GM21381 (cell line): ENCODE results near the gene CFAP57.

Experiments used
- ATAC-seq: cut with Tn5 transposase; IDR thresholded peaks from one replicate; pipeline ENCODE4 v1.9.1; 2021; ENCODE audit warnings: mild to moderate bottlenecking, moderate library complexity; ENCODE audit not compliant: unreplicated experiment

CFAP57 gene

GRCh38 chr1:43253173-43253572 is 81.0 kb downstream of the CFAP57 start:
- no peak for ATAC-seq

- ATAC-seq: no peak
Measured at GRCh38 chr1:43253876-43254275, 81.7 kb downstream of the CFAP57 start.

- ATAC-seq: no peak
Measured at GRCh38 chr1:43255438-43256210, 83.5 kb downstream of the CFAP57 start.

DNA sequence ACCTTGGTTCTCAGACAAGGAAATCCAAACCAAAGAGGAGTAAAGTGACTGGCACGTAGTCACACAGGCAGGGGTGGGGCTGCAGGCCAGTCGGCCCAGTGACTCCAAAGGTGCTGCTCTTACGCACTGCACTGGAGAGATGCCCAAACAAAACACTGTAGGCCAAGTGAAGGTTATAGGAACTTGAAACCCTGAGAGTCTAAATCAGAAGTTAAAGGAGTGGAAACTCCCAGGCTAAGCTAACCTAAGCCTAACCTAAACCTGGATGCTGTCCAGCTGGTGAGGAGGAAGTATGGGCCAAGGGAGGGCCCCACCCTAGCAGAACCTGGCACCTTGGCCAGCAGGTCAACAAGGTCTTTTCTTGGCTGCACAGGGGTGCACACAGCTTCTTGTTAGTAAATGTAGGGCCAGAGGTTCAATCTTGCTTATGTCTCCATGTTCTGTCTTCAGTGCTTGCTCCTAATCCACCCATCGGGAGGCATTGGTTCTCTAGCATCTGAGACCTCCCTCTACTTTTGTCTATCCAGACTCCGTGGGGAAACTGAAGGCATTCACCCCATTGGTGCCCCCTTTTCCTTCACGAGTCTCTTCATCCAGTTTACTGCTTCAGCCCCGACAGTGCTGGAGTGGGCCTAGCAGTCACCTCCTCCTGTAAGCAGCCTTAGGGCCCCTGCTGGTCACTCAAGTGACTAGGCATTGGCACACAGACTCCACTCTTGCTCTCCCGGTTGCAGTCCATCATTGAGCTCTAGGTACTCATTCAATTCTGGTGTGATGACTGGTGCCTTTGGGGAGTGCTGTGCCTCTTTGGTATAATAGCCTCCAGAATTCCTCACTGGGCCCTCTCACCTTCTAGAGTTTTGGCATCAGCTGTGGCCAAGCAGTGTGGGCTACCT is 84.8 kb downstream of the CFAP57 start:
- no peak for ATAC-seq

DNA sequence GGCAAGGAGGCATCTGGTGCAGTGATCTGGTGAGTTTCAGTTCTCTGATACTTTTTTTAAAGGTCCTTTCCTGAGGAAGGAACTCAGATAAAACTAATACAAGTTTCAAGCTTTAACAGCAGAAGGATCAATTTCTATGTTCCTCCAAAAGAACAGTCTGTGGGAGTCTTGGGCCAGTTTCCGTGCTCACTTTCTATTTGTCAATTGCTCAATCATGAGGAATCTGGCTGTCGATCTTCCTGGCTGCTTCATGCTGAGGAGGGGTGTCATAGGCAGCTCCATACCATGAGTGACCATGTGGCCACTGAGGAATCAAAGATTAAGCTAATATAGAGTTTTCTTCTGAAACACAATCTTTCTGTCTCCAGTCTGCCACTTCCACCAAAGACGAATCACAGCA is 86.2 kb downstream of the CFAP57 start:
- ATAC-seq: no peak

DNA sequence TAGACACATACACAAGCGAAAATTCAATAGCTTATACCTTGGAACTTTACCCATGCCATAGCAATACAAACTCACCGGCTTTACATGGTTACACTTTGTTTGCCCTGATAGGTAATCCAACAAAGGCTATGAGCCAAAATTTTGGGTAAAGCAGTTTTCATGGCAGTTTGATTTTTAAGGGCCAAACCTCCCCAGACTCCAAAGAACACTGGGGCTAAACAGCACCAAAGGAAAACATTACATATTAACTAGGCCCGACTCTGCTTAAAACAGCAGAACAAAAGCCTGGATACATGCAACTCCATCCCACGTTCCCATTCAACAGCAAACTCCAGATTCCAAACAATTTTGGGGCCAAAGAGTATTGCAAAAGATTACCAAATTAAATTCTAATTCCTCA is 93.3 kb downstream of the CFAP57 start:
- no peak for ATAC-seq

- no peak for ATAC-seq
Measured at GRCh38 chr1:43266881-43267280, 94.8 kb downstream of the CFAP57 start.

DNA sequence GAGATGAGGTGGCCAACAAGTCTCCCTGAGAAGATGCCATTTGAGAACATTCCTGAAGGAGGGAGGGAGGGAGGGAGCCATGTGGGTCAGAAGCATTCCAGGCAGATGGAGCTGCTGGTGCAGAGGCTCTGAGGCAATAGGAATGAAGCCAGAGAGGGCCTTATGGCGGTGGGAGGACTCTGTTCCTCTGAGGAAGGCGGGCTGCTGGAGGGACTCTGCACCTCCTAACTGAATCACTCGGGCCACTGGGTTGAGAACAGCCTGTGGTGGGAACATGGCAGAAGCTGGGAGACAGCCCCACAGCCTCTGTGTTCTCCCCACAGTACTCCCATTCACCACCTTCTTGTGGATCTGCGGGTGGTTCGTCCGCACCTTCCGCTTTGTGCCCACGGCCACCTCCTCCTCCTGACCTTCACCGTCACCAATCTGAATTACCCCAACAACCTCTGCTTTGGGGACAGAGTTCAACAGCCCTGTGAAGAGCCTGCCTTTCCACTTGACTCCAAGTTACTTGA is 95.2 kb downstream of the CFAP57 start:
- no peak for ATAC-seq

GRCh38 chr1:43267818-43268425 is 95.8 kb downstream of the CFAP57 start:
- no peak for ATAC-seq

DNA sequence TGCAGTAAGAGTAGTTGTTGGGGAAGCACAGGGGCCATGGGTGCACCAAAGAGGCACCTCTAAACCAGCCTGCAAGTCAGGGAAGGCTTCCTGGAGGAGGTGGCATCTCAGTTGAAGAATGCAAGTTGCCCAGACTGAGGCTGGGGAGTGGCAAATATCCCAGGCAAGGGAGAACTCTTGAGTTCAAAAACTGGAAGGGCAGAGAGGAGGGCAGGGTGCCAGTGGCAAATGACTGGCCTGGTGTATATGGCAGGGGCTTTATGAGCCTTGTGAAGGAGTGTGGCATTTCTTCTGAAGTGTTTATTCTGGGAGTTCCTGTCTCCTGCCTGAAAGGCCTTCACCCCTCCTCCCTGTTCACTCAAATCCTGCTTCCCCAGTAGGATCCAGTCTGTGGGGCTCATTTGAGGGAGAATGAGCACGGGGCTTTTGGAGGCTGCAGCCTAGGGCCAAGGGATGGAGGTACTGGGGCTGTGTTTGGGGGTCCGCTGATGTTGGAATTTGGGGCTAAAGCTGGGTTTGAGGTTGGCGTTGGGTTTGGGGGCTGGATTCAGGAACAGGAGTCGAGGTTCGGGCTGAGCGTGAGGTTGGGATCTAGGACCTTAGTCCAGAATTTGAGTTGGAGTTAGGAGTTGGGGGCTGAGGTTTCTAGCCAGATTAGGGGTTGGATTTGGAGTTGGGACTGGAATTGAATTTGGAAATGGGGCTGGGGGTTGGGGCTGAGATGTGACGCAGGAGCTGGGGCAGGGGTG is 97.7 kb downstream of the CFAP57 start, which contains the start of gene TMEM125:
TSS of gene TMEM125 (plus strand) at position 357 of the 749 bp plus-strand sequence. CDS start 2,740 bp downstream, outside the sequence.
- ATAC-seq: no peak

- no peak for ATAC-seq
Measured at GRCh38 chr1:43270421-43271095, 98.4 kb downstream of the CFAP57 start.

GRCh38 chr1:43271186-43272118 is 99.3 kb downstream of the CFAP57 start:
- ATAC-seq: no peak

DNA sequence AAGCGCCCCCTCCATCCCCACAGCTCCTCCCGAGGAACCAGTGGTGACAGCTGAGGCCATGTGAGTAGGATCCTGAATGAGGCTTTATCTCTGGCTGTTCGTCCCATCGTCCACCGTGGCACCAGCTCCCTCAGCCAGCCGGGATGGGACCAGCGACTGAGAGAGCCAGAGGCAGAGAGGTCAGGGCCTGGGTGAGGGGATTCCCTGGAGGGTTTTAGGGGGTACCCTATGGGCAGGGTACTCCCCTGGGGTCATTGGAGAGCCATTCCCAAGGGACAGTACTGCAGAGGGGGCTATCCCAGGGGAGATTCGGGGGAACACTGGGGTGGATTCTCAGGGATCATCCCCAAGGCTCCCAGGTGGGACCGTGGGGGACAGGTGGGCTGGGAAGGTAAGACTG is 100.0 kb downstream of the CFAP57 start:
- ATAC-seq: no peak

DNA sequence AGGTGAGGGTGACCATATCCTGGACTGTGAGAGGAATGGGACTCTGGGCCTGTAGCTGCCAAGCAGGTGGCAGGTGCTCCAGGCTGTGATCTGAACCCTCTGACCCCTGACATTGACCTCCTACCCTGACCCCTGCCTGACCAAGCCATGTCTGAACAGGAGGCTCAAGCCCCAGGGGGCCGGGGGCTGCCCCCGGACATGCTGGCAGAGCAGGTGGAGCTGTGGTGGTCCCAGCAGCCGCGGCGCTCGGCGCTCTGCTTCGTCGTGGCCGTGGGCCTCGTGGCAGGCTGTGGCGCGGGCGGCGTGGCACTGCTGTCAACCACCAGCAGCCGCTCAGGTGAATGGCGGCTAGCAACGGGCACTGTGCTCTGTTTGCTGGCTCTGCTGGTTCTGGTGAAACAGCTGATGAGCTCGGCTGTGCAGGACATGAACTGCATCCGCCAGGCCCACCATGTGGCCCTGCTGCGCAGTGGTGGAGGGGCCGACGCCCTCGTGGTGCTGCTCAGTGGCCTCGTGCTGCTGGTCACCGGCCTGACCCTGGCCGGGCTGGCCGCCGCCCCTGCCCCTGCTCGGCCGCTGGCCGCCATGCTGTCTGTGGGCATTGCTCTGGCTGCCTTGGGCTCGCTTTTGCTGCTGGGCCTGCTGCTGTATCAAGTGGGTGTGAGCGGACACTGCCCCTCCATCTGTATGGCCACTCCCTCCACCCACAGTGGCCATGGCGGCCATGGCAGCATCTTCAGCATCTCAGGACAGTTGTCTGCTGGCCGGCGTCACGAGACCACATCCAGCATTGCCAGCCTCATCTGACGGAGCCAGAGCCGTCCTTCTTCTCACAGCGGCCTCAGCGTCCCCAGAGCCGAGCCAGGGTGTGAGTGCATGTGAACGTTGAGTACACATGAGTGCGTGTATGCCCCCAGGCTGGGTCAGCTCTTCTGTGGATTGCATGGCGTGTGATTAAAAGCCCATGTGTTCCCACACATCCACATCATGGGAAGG is 100.7 kb downstream of the CFAP57 start:
- ATAC-seq: no peak

DNA sequence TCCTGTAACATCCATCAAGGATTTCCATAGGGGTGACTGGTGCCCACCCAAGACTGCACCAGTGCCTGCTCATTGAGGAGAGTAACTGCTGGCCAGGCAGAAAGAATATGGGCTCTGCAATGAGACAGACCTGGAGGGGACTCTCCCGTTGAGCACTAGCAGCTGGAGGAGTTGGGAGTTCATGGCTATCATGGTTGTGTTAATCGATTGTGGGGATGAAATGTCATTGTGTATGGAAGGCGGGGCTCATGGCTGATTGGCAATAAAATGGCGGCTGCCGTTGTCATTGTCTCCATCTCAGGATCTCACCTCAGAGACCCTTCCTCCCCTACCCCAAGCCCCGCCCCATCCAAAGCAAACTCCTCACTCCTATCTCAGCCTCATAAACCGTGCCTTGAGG is 101.6 kb downstream of the CFAP57 start:
- no peak for ATAC-seq

GRCh38 chr1:43274125-43274803 is 102.1 kb downstream of the CFAP57 start:
- ATAC-seq: no peak

DNA sequence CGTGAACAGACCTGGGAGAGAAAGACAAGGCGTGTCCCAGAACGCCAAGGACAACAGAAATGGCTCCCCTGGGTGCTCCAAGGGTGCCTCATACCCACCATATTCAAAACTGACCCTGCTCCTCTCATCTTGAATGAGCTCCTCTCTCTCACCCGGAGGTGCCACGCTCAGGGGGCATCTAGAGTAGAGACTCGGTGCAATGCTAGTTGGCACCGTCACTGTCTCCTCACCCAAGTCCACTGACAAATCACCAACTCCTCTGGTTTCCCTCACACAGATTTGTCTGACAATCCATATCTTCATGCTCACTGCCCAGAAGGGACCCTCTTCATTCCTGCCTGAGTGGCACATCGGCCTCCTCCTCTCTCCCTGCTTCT is 102.7 kb downstream of the CFAP57 start:
- ATAC-seq: no peak
